ENCODE data around the gene WNT3.
"Not testable (repeated sequence)": the region's sequence is repeated elsewhere in the genome, so short reads cannot be mapped to it uniquely, and the experiment has no call there.

WNT3 gene

DNA sequence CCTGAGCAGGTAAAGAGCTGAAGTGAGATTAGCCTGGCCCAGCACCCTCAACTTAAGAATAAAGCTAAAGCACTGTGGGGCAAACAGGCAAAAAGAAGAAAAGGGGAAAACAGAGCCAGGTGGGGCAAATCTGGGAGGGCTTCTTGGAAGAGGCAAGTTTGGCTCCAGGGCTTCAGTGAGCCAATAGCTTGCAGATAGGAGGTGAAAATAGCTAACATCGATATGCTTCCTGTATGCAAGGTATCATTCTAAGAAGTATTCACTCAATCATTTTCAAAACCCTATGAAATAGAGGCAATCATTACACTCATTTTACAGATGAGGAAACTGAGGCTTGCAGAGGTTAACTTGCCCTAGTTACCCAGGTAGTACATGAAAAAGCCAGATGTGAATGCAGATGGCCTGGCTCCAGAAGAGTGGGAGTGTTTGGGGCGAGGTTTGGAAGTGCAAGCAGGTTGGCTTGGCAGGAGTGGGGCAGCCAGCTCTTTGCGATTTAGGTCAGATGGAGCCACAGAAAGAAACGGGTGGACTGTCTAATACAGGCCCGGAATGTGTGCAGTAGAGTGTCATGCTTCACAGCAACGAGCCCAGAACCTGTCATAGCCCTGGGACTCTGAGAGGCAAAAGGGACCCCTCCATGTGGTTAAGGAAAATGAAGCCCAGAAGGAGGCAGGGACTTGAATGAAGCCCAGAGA, 5.7 kb downstream of the WNT3 start:
- DNase-seq: no peak

DNA sequence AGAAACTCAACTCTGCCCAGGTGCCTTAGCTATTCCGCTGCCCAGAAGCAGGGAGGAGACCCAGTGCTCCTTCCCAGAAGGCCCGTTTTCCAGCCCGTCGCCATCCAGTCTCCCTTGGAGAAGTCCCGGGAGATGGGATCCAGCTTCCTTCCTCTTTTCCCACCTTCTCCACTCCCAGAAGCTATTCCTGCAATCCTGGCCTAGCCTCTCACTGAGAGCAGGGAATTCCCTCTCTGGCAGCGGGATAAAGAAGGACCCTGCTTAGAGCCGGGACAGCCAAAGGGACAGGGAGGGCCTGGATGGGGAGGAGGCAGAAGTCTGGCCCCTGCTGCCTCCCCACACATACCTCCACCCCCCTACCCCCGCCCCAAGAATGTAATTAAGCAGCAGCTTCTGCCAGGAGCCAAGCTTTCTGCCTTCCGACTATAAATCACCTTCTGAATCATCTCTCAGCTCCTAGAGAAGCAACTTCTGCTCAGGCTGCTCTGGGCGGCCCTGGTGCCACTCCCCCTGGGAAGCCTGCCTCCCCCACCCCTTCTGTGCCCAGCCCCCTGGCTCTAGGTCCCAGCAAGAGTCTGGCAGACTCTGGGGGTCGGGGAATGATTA, 6.4 kb downstream of the WNT3 start:
- no peak for DNase-seq

DNA sequence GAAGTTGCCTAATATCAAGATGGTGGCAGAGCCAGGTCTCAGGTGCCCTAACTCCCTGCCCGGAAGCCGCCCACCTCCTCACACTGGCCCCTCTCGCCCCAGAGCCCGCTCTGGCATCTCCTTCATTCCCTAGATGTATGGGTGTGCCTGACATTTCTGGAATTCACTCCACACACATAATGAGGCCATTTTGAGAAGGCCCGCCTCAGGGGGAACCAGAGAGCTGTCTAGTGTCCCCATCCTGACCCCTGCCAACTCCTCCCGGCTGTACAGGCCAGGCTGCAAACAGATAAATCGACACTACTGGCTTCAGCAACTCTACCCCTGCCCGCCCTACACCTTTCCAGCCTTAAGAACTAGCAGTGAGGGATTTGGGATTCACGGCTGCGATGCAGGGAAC, 7.7 kb downstream of the WNT3 start:
- DNase-seq: no peak

DNA sequence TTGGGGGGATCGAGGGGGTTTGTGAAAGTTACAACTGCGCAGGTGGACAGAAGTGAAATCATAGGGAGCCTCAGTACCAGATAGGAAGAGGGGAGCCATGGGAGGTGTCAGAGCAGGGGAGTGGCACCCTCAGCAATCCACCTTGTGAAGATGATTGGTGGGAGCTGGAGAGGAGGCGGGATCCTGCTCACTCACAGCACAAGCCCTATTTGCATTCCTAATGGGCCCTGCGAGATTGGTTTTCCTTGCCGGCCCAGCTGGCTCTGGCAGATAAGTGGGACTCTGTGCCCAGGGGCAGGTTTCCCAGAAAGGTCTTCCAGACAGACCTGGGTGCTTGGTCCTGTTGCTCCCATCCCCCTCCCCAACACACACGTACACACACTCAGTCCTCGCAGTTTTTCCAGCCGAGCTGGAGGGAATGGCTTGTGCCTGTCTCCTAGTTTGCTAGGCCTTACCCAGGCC, 9.4 kb downstream of the WNT3 start:
- DNase-seq: no peak

DNA sequence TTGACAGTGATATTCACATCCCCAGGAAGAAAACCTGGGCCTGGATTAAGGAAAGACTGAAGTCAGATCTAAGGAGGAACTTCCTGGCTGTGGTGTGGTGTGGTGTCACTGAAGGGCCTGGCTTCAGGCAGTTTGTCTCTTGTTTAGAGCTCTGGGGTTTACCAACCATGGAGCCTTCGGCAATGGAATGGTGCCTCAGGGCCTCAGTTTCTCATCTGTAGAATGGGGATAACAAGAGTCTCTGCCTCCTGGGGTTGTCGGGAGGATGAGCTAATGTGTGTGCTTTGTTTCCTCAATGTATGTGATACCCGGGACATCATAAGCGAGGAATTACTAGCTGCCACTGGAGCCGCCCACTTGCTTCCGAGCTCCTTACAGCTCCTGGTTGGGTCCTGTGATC, 12.7 kb downstream of the WNT3 start:
- no peak for DNase-seq

DNA sequence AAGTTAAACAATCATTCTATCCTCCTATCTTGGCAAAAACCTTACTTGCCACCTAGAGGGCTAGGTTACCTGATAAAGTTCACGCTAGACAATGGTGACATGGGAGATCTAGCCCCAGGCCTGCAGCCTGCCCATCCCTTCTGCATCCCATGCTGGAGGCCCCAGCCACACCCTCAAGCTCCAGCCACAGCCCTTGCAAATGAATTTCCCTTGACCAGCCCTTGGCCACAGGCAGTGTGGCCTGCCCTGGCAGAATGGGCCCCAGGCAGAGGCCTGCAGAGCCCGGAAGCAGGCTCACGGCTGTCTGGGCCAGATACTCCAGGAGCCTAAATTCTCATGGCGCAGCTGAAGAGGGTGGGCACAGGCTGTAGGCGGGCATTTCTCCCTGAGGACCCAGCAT, 14.9 kb downstream of the WNT3 start:
- DNase-seq: no peak

DNA sequence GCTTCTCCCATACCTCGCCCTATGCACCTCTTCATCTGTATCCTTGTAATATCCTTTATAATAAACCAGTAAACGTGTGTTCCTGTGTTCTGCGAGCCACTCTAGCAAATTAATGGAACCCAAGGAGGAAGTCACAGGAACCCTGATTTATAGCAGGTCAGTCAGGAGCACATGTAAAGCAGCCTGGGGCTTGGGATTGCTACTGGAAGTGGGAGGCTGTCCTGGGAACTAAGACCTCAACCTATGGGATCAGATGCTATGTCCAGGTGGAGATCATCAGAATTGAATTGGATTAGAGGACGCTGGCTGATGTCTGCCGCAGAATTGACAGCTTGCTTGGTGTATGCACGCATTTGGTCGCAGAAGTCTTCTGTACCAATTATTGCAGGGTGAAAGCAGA, 15.7 kb downstream of the WNT3 start:
- DNase-seq: no peak

DNA sequence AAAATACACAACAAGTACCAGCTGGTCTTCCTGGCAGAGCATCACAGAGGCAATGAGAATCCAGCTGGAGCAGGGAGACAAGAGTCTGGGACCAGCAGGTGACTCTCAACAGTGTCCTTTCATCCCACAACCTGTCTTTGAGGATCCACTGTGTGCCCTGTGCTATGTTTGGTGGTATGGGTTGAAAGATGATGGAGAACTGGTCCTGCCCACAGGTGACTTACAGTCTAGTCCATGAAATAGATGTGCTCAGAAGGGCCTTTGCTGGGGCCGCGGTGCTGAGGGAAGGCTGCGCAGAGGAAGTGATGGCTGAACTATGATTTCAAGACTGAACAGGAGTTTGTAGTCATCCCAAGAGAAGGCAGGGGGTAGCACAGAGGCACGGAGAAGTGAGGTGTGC, 17.9 kb downstream of the WNT3 start:
- DNase-seq: no peak

DNA sequence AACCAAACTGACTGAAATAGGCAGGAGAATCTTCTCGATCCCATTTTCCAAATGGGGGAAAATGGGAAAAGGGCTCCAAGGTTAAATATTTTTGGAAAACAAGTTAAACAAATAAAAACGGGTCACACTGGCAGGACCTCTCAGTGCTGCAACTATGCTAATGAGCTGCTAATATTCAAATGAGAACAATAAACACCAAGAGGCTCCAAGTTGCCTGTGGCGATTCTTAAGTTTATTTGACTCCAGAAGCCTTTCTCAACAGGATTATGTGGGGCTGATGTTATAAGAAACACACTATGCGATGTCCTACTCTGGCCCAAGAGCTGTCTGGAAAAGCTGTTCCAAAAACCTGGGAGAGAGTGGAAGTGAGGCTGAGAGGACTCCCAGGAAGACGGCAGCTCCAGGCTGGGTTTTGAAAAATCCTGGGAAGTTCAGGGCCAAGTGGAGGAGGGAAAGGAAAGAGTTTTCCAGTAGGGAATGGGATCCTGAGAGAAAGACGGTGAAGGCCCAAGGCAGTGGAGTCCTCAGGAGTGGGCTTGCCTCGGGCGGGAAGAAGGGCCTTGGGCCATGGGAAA, 21.4 kb downstream of the WNT3 start:
- DNase-seq: no peak

DNA sequence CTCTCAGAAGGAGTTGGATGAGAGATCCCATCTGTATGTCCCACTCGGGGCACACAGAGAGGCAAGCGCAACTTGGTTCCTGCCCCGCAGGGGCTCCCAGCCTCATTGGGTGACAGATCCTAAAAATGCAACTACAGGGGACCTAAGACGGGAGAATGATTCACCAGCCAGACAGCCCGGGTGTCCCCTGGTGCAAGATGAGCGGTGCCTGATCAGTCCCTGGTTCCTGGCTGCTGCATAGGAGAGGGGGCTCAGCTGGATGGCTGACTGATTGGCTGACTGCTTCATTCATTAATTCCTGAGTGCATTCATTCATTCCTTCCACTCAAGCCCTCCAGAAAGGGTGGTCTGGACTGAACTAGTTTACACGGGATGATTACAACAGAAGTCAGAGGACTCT, 22.0 kb downstream of the WNT3 start:
- no peak for DNase-seq

DNA sequence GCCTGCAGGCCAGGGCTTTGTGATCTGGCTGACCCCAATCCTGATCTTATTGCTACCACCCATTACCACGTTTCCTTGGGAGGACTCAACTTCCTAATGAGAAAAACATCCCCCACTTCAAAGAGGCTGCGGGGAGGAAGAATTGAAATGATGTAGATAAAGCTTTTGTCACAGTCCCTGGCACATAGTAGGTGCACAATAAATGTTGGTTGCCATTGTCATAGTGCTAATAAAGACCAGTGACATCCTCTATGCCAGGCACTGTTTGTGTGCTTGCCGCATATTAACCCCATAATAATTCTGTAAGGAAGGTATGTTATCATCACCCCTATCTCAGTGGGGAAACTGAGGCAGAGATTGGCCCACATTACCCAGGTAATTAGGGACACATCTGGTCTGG, 22.4 kb downstream of the WNT3 start:
- no peak for DNase-seq

DNA sequence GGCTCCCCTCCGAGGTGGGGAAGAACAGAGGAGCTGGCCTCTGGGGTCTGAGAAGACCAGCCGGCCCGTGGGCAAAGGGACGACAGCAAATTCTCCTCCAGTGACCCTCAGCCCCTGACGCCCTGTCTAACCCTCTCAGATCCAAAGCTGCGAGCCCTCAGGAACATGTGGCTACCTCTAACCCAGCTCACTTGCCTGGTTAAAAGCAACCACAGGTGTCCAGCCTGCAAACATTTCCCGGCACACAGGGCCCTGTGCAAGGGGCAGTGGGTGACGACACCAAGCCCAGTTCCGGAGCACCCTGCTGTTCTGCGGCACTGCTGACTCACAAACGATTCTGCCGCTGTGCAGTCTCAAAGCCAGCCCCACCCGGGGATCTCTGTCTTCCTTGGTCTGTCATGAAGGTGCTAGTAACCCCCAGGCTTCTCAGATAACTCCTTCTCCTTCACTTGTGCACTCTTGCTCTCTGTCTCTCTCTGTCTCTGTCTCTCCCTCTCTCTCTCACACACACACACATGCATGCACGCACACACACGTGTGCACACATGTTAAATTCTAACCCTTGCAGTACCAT, 23.0 kb downstream of the WNT3 start:
- DNase-seq: no peak

DNA sequence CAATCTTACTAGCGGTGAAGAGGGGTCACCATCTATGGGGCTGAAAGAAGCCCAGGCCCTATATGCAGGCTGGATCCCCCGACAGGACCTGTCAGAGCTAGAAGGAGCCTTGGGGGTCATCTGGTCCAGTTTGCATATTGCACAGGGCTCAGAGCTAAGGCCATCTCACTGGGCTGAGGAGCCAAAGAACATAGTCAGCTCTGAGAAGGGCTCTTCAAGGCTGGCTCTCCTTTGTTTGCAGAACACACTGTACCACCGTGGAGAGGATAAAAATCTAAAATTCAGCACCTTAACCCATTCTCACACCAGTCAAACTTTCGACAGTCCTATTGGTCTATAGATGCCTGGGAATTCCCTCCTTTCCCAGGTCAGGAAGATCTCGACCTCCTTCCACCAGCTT, 24.2 kb downstream of the WNT3 start:
- DNase-seq: no peak

DNA sequence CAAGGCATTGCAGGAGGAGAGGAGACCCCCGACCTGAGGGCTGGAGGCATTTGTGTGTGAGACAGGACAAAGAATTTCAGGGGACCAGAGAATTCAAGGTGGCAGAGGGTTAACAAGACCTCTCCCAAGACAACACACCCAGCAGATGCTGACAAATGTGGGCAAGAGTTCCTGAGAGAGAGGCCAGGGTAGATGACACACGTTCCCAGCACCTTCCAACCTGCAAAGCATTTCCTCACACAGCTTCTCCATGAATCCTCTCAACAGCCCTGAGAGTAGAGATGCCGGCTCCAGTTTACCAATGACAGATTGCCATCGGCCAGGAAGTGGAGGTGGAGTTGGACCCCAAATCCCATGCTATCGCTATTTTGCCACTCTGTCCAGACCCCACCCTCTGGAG, 25.0 kb downstream of the WNT3 start:
- no peak for DNase-seq

DNA sequence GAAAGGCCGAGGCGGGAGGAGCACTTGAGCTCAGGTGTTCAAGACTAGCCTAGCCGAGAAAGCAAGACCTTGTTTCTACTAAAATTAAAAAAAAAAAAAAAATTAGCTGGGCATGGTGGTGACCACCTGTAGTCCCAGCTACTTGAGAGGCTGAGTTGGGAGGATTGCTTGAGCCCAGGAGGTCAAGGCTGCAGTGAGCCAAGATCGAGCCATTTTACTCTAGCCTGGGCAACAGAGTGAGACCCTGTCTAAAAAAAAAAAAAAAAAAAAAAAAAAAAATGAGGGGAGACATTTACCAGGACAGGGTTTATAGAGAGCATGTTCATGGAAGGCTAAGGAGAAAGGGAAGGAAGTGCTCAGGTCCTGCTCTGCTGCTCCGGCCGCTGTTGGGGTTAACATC, 25.5 kb downstream of the WNT3 start:
- DNase-seq: not testable (repeated sequence)

DNA sequence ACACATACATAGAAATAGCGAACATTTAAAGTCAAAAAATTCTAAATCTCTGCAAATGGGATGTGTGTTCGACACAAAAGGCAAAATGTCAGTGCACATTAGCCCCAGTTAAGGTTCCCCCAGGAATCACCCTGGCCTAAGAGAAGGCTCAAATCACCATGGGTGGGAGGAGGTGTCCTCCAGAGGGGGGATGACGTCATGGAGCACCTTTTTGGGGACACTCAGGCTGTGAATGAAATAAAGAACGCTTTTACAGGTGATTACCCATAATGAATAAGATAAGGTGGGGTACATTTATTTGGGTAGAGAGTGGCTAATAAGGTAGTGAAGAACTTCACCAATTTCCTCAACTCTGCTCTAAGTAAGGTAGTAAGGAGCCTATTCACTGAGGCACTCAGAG, 26.4 kb downstream of the WNT3 start:
- no peak for DNase-seq

DNA sequence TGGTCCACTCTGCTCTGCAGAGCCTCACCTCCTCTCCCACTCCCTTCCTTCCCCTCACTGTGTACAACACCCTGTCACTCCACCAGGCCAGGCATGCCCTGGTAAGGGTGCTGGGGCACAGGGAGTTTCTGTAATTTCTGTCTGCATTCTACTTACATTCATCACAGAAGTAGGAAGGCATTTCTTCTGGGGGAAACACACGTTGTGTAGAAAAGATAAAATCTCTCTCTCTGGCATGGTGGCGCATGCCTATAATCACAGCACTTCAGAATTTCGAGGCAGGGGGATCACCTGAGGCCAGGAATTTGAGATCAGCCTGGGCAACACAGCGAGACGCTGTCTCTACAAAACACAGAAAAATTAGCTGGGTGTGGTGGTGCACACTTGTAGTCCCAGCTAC, 27.0 kb downstream of the WNT3 start:
- no peak for DNase-seq

DNA sequence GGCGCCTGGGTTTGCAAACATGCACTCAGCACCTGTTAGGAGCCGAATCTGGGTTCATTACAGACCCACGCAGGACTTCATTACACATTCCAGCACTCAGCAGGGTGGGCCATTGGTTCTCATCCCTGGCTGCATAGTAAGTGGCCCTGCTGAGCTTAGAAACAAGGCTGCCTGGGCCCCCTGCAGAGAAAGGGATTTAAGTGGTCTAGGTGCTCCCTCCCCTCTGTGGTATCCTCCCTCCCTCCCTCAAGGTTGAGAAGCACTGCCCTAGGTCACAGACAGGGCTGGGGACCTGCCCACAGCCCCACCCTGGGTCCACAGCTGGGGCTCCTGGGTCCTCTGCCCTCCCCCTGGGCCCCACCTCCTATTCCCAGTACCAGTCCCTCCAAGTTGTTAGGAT, 28.3 kb downstream of the WNT3 start:
- no peak for DNase-seq

DNA sequence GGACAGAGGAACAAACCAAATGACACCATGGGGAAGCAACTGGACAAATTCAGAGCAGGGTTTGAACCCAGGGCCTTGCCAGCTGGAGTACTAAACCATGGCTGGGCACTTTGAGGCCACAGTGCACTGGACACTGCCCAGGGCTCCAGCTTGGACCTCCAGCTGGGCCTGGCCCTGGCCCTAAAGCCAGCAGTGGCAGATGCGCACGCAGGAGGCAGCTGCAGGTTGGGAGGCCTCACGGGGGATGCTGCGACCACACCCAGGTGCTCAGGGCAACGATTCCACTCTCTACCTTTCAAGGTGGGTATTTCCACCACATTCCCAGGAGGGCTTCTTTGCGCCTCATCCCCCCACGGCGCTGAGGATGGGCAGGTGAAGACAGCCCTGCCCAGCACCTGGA, 28.9 kb downstream of the WNT3 start:
- no peak for DNase-seq

DNA sequence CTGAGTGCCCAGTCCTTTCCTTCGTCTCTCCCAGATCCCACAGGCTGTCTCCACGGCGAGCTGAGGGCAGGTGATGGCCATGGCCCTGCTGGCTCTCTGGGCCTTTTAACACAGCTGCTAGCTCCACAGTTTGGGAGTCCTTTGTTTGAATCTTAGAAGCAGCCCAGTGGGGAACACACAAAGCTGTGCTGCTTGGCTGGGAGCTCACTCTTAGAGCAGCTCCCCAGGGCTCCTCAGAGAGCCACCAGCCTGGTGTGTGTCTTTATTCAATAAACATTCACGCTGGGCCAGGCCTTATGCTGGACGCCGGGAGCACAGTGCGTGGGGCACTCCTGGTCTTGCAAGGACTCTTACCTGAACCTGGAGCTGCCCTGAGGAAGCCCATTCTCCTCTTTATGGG, 29.7 kb downstream of the WNT3 start:
- no peak for DNase-seq

DNA sequence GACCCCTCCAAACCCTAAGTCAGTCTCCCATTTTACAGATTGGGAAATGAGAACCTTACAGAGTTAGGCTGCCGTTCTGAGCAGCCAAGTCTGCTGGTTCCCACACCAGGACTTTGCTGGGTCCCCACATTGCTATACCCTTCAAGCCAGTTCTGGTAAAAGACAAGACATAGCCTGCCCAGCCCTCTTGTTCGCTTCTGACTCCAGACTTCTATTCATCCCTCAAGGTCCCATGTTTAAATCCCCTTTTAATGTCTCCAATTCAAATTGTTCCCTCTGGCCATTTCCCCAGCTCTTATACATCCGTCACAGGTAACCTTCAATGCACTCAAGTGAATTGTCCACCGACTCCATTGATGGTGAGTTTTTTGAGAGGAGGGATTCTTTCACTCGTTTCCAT, 30.2 kb downstream of the WNT3 start:
- DNase-seq: no peak

DNA sequence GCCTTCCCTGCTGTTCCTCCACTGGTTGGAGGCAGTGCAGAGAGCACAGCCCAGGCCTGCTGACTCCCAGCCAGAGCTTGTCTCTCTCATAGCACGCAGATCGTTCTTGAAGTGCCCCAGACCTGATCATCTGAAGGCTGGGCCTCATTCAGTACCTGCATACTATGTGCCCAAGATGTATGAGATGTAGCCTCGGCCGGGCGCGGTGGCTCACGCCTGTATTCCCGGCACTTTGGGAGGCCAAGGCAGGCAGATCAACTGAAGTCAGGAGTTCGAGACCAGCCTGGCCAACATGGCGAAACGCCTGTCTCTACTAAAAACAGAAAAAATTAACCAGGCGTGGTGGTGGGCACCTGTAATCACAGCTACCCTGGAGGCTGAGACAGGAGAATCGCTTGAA, 31.0 kb downstream of the WNT3 start:
- no peak for DNase-seq

DNA sequence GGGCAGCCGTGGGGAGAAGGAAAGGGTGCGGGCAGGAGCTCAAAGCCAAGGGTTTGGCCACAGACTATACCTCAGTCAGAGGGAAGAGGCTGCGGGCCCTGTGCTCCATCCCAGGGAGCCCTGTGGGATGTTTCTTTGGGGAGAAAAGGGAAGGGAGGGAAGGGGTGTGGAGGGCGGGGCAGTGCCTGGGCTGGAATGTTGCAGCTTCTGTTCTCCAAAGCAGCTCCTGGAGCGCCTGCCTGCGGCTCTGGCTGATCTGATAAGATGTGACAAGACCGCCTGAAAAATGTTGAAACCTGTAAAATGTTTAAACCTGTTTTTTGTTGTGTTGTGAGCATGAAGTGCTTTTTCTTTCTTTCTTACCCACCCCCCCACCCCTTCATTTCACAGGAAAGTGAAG, 32.8 kb downstream of the WNT3 start:
- no peak for DNase-seq

DNA sequence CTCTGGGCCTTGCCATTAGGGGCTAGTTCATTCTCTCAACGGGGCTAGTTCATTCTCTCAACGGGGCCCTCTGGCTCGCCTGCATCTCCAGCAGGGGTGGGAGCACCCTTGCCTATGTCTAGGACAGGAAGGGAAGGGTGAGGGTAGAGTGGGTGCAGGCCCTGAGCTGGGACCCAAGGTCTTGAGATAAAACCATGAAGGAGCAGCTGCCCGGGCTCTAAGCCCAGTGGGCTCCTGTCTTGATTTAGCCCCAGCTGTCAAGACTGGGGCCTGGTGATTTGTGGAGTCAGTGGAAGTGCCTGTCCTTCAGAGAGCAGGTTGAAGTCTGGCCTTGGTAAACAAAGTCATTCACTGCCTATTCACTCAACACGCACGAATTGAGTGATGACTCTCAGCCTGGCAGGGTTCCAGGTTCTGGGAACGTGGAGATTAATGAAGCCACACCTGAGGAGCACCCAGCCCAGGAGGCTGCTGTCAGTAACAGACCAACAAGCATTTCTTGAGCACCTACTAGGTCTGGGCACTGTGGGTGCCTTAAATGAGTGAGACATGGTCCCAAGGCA, 35.4 kb downstream of the WNT3 start:
- DNase-seq: no peak
